Prostate gland (tissue), 2 donors: Measurements from ENCODE around the gene CPSF6.

Experiments
- POLR2A ChIP-seq: fragments of 450-650 bp; IDR thresholded peaks from one replicate; pipeline ENCODE4 v1.6.1; 2016; ENCODE audit warnings: antibody characterized with exemption, mild to moderate bottlenecking
- POLR2AphosphoS5 ChIP-seq: sonication (generic); formaldehyde crosslinking; IDR thresholded peaks from one replicate; pipeline ENCODE4 v1.6.1; 2017; ENCODE audit warnings: antibody characterized with exemption
- TF ChIP-seq, protein P1 (sequence below), 4 experiments: fragments of 200-600 bp in 2 of 4; fragments of 450-650 bp in 2 of 4; sonication (generic) in 2 of 4; IDR thresholded peaks; 1 replicate in 3 of 4; 2 replicates in 1 of 4; pipeline ENCODE4 v1.5.1; 2016 to 2019; ENCODE audit warnings: antibody characterized with exemption in 4 of 4, mild to moderate bottlenecking in 2 of 4, moderate library complexity in 2 of 4

GRCh38 chr12:69204191-69204590 is 35.2 kb upstream of the CPSF6 start:
- TF ChIP-seq, protein P1, sequence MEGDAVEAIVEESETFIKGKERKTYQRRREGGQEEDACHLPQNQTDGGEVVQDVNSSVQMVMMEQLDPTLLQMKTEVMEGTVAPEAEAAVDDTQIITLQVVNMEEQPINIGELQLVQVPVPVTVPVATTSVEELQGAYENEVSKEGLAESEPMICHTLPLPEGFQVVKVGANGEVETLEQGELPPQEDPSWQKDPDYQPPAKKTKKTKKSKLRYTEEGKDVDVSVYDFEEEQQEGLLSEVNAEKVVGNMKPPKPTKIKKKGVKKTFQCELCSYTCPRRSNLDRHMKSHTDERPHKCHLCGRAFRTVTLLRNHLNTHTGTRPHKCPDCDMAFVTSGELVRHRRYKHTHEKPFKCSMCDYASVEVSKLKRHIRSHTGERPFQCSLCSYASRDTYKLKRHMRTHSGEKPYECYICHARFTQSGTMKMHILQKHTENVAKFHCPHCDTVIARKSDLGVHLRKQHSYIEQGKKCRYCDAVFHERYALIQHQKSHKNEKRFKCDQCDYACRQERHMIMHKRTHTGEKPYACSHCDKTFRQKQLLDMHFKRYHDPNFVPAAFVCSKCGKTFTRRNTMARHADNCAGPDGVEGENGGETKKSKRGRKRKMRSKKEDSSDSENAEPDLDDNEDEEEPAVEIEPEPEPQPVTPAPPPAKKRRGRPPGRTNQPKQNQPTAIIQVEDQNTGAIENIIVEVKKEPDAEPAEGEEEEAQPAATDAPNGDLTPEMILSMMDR (IDR thresholded peaks at IDR 0.05) = no peak
- no peak for TF ChIP-seq POLR2AphosphoS5
- no peak for TF ChIP-seq POLR2A
